AG09309 (cell line): ENCODE results near the gene TKFC.
"Not testable (repeated sequence)": the region's sequence is repeated elsewhere in the genome, so short reads cannot be mapped to it uniquely, and the experiment has no call there.

ENCODE experiments used
- DNase-seq: peaks from one replicate; pipeline ENCODE4 v3.0.0-alpha.2; 2010; ENCODE audit warnings: low read depth
- H3K4me3 ChIP-seq: 2 replicates; pipeline ENCODE4 v1.5.1; 2011; ENCODE audit warnings: mild to moderate bottlenecking, low read depth, low read length, moderate library complexity; ENCODE audit not compliant: control insufficient read depth
- CTCF ChIP-seq: IDR thresholded peaks from 2 replicates; pipeline ENCODE4 v1.5.1; 2011; ENCODE audit warnings: mild to moderate bottlenecking, low read depth, low read length, inconsistent platforms; ENCODE audit not compliant: insufficient read depth, control insufficient read depth; ENCODE audit errors: missing control alignments

Gene TKFC

GRCh38 chr11:61372659-61373420 is 39.8 kb downstream of the TKFC start:
- no peak for DNase-seq
- H3K4me3 ChIP-seq, result no peak overlapping the region
- no peak for TF ChIP-seq CTCF

GRCh38 chr11:61375761-61376108 is 42.7 kb downstream of the TKFC start:
- no peak overlapping the region for H3K4me3 ChIP-seq
- DNase-seq, result no peak
- no peak for TF ChIP-seq CTCF

GRCh38 chr11:61377461-61378160 is 44.6 kb downstream of the TKFC start:
- no peak overlapping the region for H3K4me3 ChIP-seq
- no peak for TF ChIP-seq CTCF
- DNase-seq, result no peak

GRCh38 chr11:61378713-61379313 is 45.8 kb downstream of the TKFC start:
- DNase-seq, result peak; percentile 97
- no peak overlapping the region for H3K4me3 ChIP-seq
- TF ChIP-seq CTCF, result no peak

GRCh38 chr11:61380884-61381283 is 47.9 kb downstream of the TKFC start:
- TF ChIP-seq CTCF, result no peak
- H3K4me3 ChIP-seq, result no peak overlapping the region
- no peak for DNase-seq

GRCh38 chr11:61383859-61384258 is 50.8 kb downstream of the TKFC start:
- DNase-seq, H3K4me3 ChIP-seq: not testable (repeated sequence)
